HG03039 (cell line): Measurements from ENCODE around the gene PDE4B.
"Not testable (repeated sequence)": the region's sequence is repeated elsewhere in the genome, so short reads cannot be mapped to it uniquely, and the experiment has no call there.

Experiments
- ATAC-seq: cut with Tn5 transposase; IDR thresholded peaks from one replicate; pipeline ENCODE4 v1.9.1; 2021; ENCODE audit warnings: mild to moderate bottlenecking, moderate library complexity; ENCODE audit not compliant: unreplicated experiment

The PDE4B gene

GRCh38 chr1:65990161-65990560, 197.5 kb downstream of the PDE4B start:
- ATAC-seq = no peak

- no peak for ATAC-seq
These were observed 199.0 kb downstream of the PDE4B start for GRCh38 chr1:65991694-65992093.

GRCh38 chr1:65992165-65992821, 199.6 kb downstream of the PDE4B start:
- ATAC-seq = no peak

- ATAC-seq = no peak
These were observed 200.2 kb downstream of the PDE4B start for GRCh38 chr1:65992831-65993271.

- ATAC-seq = no peak
These were observed 201.5 kb downstream of the PDE4B start for GRCh38 chr1:65994223-65994622.

GRCh38 chr1:65995336-65995735, 202.6 kb downstream of the PDE4B start:
- no peak for ATAC-seq

GRCh38 chr1:65995928-65996327, 203.2 kb downstream of the PDE4B start:
- ATAC-seq = no peak

GRCh38 chr1:65997693-65998092, 205.0 kb downstream of the PDE4B start:
- no peak for ATAC-seq

- ATAC-seq = no peak
These were observed 206.3 kb downstream of the PDE4B start for GRCh38 chr1:65998763-65999583.

- ATAC-seq = no peak
These were observed 207.4 kb downstream of the PDE4B start for GRCh38 chr1:66000033-66000637.

- no peak for ATAC-seq
These were observed 211.0 kb downstream of the PDE4B start for GRCh38 chr1:66003690-66004089.

- ATAC-seq = not testable (repeated sequence)
These were observed 213.8 kb downstream of the PDE4B start for GRCh38 chr1:66006534-66006933.

GRCh38 chr1:66012106-66012784, 219.6 kb downstream of the PDE4B start:
- ATAC-seq = no peak

GRCh38 chr1:66013371-66013770, 220.7 kb downstream of the PDE4B start:
- ATAC-seq = no peak

GRCh38 chr1:66022904-66023620, 230.4 kb downstream of the PDE4B start:
- no peak for ATAC-seq

- no peak for ATAC-seq
These were observed 232.5 kb downstream of the PDE4B start for GRCh38 chr1:66025188-66025587.

GRCh38 chr1:66028035-66028434, 235.3 kb downstream of the PDE4B start:
- ATAC-seq = no peak

GRCh38 chr1:66033781-66034180, 241.1 kb downstream of the PDE4B start:
- ATAC-seq = no peak

GRCh38 chr1:66035616-66036245, 243.0 kb downstream of the PDE4B start:
- no peak for ATAC-seq

- ATAC-seq = no peak
These were observed 249.0 kb downstream of the PDE4B start for GRCh38 chr1:66041654-66042053.
